PC-3 (cell line): Measurements from ENCODE around the gene COA1.

Source experiments
- CTCF ChIP-seq: fragments of 300-600 bp; sonication (generic); conservative IDR thresholded peaks from 2 replicates; pipeline ENCODE4 v1.5.1; 2017; ENCODE audit warnings: antibody characterized with exemption, low read depth, mild to moderate bottlenecking, low read length
- EZH2 ChIP-seq: fragments of 300-600 bp; sonication (generic); IDR thresholded peaks from one replicate; pipeline ENCODE4 v1.6.1; 2017; ENCODE audit warnings: antibody characterized with exemption, mild to moderate bottlenecking, low read length; ENCODE audit not compliant: unreplicated experiment
- EZH2phosphoT487 ChIP-seq: fragments of 300-600 bp; sonication (generic); IDR thresholded peaks from 2 replicates; pipeline ENCODE4 v1.6.1; 2018; ENCODE audit warnings: mild to moderate bottlenecking, antibody characterized with exemption, low read length, borderline replicate concordance

- TF ChIP-seq CTCF (no peak), EZH2 (no peak), EZH2phosphoT487 (no peak)
Observed at GRCh38 chr7:43760861-43761260, 31.5 kb upstream of the COA1 start.
